HG02763 (cell line): ENCODE data around the gene CEBPG.

Experiments used
- ATAC-seq: cut with Tn5 transposase; IDR thresholded peaks from one replicate; pipeline ENCODE4 v1.9.1; 2021; ENCODE audit warnings: mild to moderate bottlenecking, moderate library complexity; ENCODE audit not compliant: unreplicated experiment

CEBPG gene

GRCh38 chr19:33405553-33406461, 32.3 kb downstream of the CEBPG start:
- ATAC-seq, result no peak

GRCh38 chr19:33406521-33407139, 33.1 kb downstream of the CEBPG start:
- ATAC-seq, result no peak

- ATAC-seq, result no peak
Observed at GRCh38 chr19:33407140-33407551, 33.6 kb downstream of the CEBPG start.

- no peak for ATAC-seq
Observed at GRCh38 chr19:33407716-33408115, 34.2 kb downstream of the CEBPG start.

- no peak for ATAC-seq
Observed at GRCh38 chr19:33408116-33408515, 34.6 kb downstream of the CEBPG start.

- no peak for ATAC-seq
Observed at GRCh38 chr19:33408538-33409434, 35.3 kb downstream of the CEBPG start.

- ATAC-seq, result no peak
Observed at GRCh38 chr19:33409906-33410685, 36.6 kb downstream of the CEBPG start.

GRCh38 chr19:33410915-33411401, 37.4 kb downstream of the CEBPG start:
- no peak for ATAC-seq

GRCh38 chr19:33411621-33412180, 38.2 kb downstream of the CEBPG start:
- ATAC-seq, result no peak

GRCh38 chr19:33412601-33413425, 39.3 kb downstream of the CEBPG start:
- no peak for ATAC-seq

GRCh38 chr19:33413426-33413725, 39.9 kb downstream of the CEBPG start:
- no peak for ATAC-seq

- no peak for ATAC-seq
Observed at GRCh38 chr19:33413868-33414666, 40.6 kb downstream of the CEBPG start.

- ATAC-seq, result no peak
Observed at GRCh38 chr19:33414667-33415605, 41.4 kb downstream of the CEBPG start.

GRCh38 chr19:33416307-33417215, 43.1 kb downstream of the CEBPG start:
- ATAC-seq, result no peak

GRCh38 chr19:33417751-33418150, 44.2 kb downstream of the CEBPG start:
- no peak for ATAC-seq

- ATAC-seq, result no peak
Observed at GRCh38 chr19:33418461-33418860, 45.0 kb downstream of the CEBPG start.
